T-helper 9 cell (primary cell): ENCODE data around the gene ILRUN.
"Not testable (repeated sequence)": the region's sequence is repeated elsewhere in the genome, so short reads cannot be mapped to it uniquely, and the experiment has no call there.

Source experiments
- DNase-seq: peaks from one replicate; pipeline ENCODE4 v3.0.0-alpha.2; 2020
- total RNA-seq, 2 donors: gene quantifications; one replicate each; lab custom pipeline; 2026; lab: John Stamatoyannopoulos, UW

ILRUN gene
- 116 to 180 reads per million in 2 donors for total RNA-seq

- DNase-seq: peak; percentile 98
These were observed at the start of gene ILRUN for GRCh38 chr6:34696739-34697543. ILRUN (minus strand) TSS chr6:34696767; CDS start chr6:34696603, 164 bp downstream.

- no peak for DNase-seq
These were observed 48.9 kb upstream of the ILRUN start for GRCh38 chr6:34745277-34746103.

- DNase-seq: not testable (repeated sequence)
These were observed 47.7 kb upstream of the ILRUN start for GRCh38 chr6:34744294-34744647.

- no peak for DNase-seq
These were observed 47.2 kb upstream of the ILRUN start for GRCh38 chr6:34743625-34744293.

- DNase-seq: no peak
These were observed 45.5 kb upstream of the ILRUN start for GRCh38 chr6:34742094-34742493.

- no peak for DNase-seq
These were observed 40.3 kb upstream of the ILRUN start for GRCh38 chr6:34736823-34737222.

GRCh38 chr6:34731393-34732060, 35.0 kb upstream of the ILRUN start:
- no peak for DNase-seq

- no peak for DNase-seq
These were observed 33.3 kb upstream of the ILRUN start for GRCh38 chr6:34729631-34730470.

GRCh38 chr6:34726055-34726454, 29.5 kb upstream of the ILRUN start:
- DNase-seq: no peak

- DNase-seq: no peak
These were observed 26.6 kb upstream of the ILRUN start for GRCh38 chr6:34723203-34723602.

- no peak for DNase-seq
These were observed 25.9 kb upstream of the ILRUN start for GRCh38 chr6:34722451-34722850.

GRCh38 chr6:34720160-34720559, 23.6 kb upstream of the ILRUN start:
- DNase-seq: not testable (repeated sequence)

GRCh38 chr6:34719646-34720045, 23.1 kb upstream of the ILRUN start:
- not testable (repeated sequence) for DNase-seq

- no peak for DNase-seq
These were observed 22.4 kb upstream of the ILRUN start for GRCh38 chr6:34718976-34719375.

- DNase-seq: no peak
These were observed 20.9 kb upstream of the ILRUN start for GRCh38 chr6:34717466-34717865.

GRCh38 chr6:34714663-34715062, 18.1 kb upstream of the ILRUN start:
- no peak for DNase-seq

GRCh38 chr6:34712881-34713280, 16.3 kb upstream of the ILRUN start:
- not testable (repeated sequence) for DNase-seq

- no peak for DNase-seq
These were observed 12.8 kb upstream of the ILRUN start for GRCh38 chr6:34709386-34709785.

GRCh38 chr6:34705241-34705640, 8.7 kb upstream of the ILRUN start:
- DNase-seq: no peak

GRCh38 chr6:34701199-34701598, 4.6 kb upstream of the ILRUN start:
- no peak for DNase-seq

GRCh38 chr6:34697904-34698559, 1.5 kb upstream of the ILRUN start:
- DNase-seq: no peak

GRCh38 chr6:34697544-34697836, 923 bp upstream of the ILRUN start:
- DNase-seq: no peak
